ENCODE results near the gene RBBP9.
A peak's percentile ranks its signal among the peaks of the same experiment; 100 is the strongest.

Gene RBBP9

GRCh38 chr20:18456600-18456999 is 40.4 kb downstream of the RBBP9 start:
- DNase-seq (ENCODE audit: low read depth in 2 of 2), result no peak
- TF ChIP-seq CTCF (IDR thresholded peaks at IDR 0.05; ENCODE audit: low read depth, low read length), result no peak

GRCh38 chr20:18443886-18444285 is 53.1 kb downstream of the RBBP9 start:
- peak; percentile 9 to 31 for DNase-seq (ENCODE audit: low read depth in 2 of 2)
- H3K4me3 ChIP-seq (replicated peaks in 1 of 2; ENCODE audit: low read depth in 2 of 2, low read length in 2 of 2), result no peak overlapping the region
- no peak for TF ChIP-seq CTCF (IDR thresholded peaks at IDR 0.05; ENCODE audit: low read depth, low read length)

More at GRCh38 chr20:18456600-18456999, 40.4 kb downstream of the RBBP9 start:
- H3K4me3 ChIP-seq (replicated peaks in 1 of 2; ENCODE audit: low read depth in 2 of 2, low read length in 2 of 2), result no peak overlapping the region

GRCh38 chr20:18440403-18440802 is 56.6 kb downstream of the RBBP9 start:
- TF ChIP-seq CTCF (IDR thresholded peaks at IDR 0.05; ENCODE audit: low read depth, low read length), result no peak
- DNase-seq (ENCODE audit: low read depth in 2 of 2), result no peak
- no peak overlapping the region for H3K4me3 ChIP-seq (replicated peaks in 1 of 2; ENCODE audit: low read depth in 2 of 2, low read length in 2 of 2)

GRCh38 chr20:18436847-18437246 is 60.2 kb downstream of the RBBP9 start:
- no peak overlapping the region for H3K4me3 ChIP-seq (replicated peaks in 1 of 2; ENCODE audit: low read depth in 2 of 2, low read length in 2 of 2)
- TF ChIP-seq CTCF (IDR thresholded peaks at IDR 0.05; ENCODE audit: low read depth, low read length), result no peak
- DNase-seq (ENCODE audit: low read depth in 2 of 2), result no peak

All from cardiac fibroblast (primary cell).